Sigmoid colon (tissue), 7 donors: ENCODE results near the gene PIGP. TPM values are rescaled to one million over a fixed set of nuclear protein-coding genes. Genes with fewer than 3 reads are reported as not detected.
"Not testable (repeated sequence)": the region's sequence is repeated elsewhere in the genome, so short reads cannot be mapped to it uniquely, and the experiment has no call there.

Experiments used
- DNase-seq: peaks from one replicate; pipeline ENCODE4 v3.0.0-alpha.2; 2019
- H3K27ac ChIP-seq, 4 donors: fragments of 200-600 bp; sonication (generic); one replicate each; pipeline ENCODE4 v1.5.1; 2016 to 2019; ENCODE audit warnings: mild to moderate bottlenecking in 1 of 4
- H3K27me3 ChIP-seq, 3 donors: fragments of 200-600 bp; sonication (generic); one replicate each; pipeline ENCODE4 v1.5.1; 2019; ENCODE audit warnings: mild to moderate bottlenecking in 1 of 3
- H3K36me3 ChIP-seq, 4 donors: fragments of 200-600 bp; sonication (generic); one replicate each; pipeline ENCODE4 v1.5.1; 2016 to 2019
- H3K4me1 ChIP-seq, 4 donors: fragments of 200-600 bp; sonication (generic); one replicate each; pipeline ENCODE4 v1.5.1; 2017 to 2019
- H3K4me3 ChIP-seq, 4 donors: fragments of 200-600 bp; sonication (generic); one replicate each; pipeline ENCODE4 v1.5.1; 2017 to 2019; ENCODE audit warnings: mild to moderate bottlenecking in 2 of 4, moderate library complexity in 1 of 4
- H3K9me3 ChIP-seq, 4 donors: fragments of 200-600 bp in 3 of 4; sonication (generic) in 3 of 4; one replicate each; pipeline versions ENCODE4 v1.5.1 to v1.6.1; 2013 to 2019
- EP300 ChIP-seq, 4 donors: sonication (generic); formaldehyde crosslinking; IDR thresholded peaks; one replicate each; pipeline ENCODE4 v1.6.1; 2017; ENCODE audit warnings: antibody characterized with exemption in 4 of 4
- POLR2A ChIP-seq, 2 donors: fragments of 450-650 bp; IDR thresholded peaks; one replicate each; pipeline ENCODE4 v1.6.1; 2016; ENCODE audit warnings: antibody characterized with exemption in 2 of 2, mild to moderate bottlenecking in 2 of 2, moderate library complexity in 2 of 2
- POLR2AphosphoS5 ChIP-seq, 4 donors: sonication (generic); formaldehyde crosslinking; IDR thresholded peaks; one replicate each; pipeline ENCODE4 v1.6.1; 2017; ENCODE audit warnings: antibody characterized with exemption in 4 of 4
- WGBS, 2 donors: extraction: QIAGEN DNeasy Blood & Tissue Kit; methylation state at CpG; one replicate each; pipeline ENCODE4 v1.1.7; 2013; 5-methylcytosine and 5-hydroxymethylcytosine counted together
- intact Hi-C: fragments of 100-400 bp; cut with DNase I; formaldehyde crosslinking; loops from one replicate; pipeline ENCODE4 v1.15.1; 2023
- polyA plus RNA-seq, 3 donors: library from polyadenylated mRNA; stranded (reverse); fragments of 200-250 nt; gene quantifications; one replicate each; pipeline ENCODE4 v1.2.3, GENCODE V29; 2013
- total RNA-seq, 4 donors: library from RNA; depleted of rRNA; stranded (reverse); fragments of >200 nt; gene quantifications; one replicate each; pipeline ENCODE4 v1.1.0, GENCODE V29; 2016
- TF ChIP-seq, protein P1 (sequence below), 4 experiments: fragments of 450-650 bp in 3 of 4; fragments of 200-600 bp in 1 of 4; IDR thresholded peaks; one replicate each; pipeline ENCODE4 v1.5.1; 2016 to 2019; ENCODE audit warnings: antibody characterized with exemption in 4 of 4, mild to moderate bottlenecking in 3 of 4, moderate library complexity in 2 of 4
- donor health status: healthy with polysubstance abuse.
- donor health status: Bipolar disorder and iron deficiency.
- donor health status: healthy.

PIGP gene
- total and polyA plus RNA-seq, 7 donors: 10.2 to 36.7 (median 19.4) TPM

DNA sequence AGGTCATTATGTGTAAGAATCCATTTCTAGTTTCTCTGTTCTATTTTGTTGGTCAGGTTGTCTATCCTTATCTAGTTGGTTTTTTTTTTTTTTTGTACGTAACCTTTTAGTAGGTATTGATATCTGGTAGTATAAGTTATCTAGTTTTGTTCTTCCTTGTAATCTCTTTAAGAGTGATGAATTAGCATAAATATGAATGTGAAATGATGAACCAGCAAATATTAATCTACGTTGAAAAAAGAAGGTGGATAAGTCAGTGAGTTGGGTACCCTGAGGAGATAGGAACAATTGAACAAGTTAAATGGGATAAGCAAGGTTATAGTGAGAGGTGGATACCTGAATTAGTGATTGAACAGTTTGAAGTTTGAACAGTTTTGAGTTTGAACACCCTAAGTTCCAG, 34.1 kb upstream of the PIGP start:
- Histone ChIP-seq H3K4me3 (no peak overlapping the region), H3K4me1 (no peaks in the 10 kb centered on the region), H3K27ac (no peak overlapping the region), H3K9me3 (peaks cover 0 to 3% (median 0%) of the 10 kb centered on the region in 4 donors), H3K36me3 (peaks cover 0 to 16% (median 2%) of the 10 kb centered on the region in 4 donors), H3K27me3 (no peaks in the 10 kb centered on the region)
- TF ChIP-seq POLR2AphosphoS5 (IDR thresholded peaks at IDR 0.05) (no peak), POLR2A (IDR thresholded peaks at IDR 0.05) (no peak), EP300 (IDR thresholded peaks at IDR 0.05) (no peak)
- DNase-seq: no peak
- WGBS, 2 donors: 95 to 99% methylated on average over 2 of the region's 2 CpGs
- intact Hi-C loops: no loop called here

DNA sequence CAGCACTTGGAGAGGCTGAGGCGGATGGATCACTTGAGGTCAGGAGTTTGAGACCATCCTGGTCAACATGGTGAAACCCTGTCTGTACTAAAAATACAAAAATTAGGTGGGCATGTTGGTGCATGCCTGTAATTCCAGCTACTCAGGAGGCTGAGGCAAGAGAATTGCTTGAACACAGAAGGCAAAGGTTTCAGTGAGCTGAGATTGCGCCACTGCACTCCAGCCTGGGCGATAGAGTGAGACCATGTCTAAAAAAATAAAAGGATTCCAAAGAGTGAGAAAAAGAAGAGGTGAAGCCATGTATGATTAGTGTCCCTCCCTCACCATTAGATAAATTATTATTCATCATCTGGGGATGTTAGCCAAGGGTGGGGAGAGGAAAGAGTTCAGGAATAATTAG, 29.9 kb upstream of the PIGP start:
- intact Hi-C loops, H3K27me3 ChIP-seq, H3K9me3 ChIP-seq, H3K27ac ChIP-seq, H3K4me1 ChIP-seq, H3K4me3 ChIP-seq, DNase-seq: not testable (repeated sequence)
- peaks cover 0 to 13% (median 7%) of the 10 kb centered on the region in 4 donors for H3K36me3 ChIP-seq
- WGBS, 2 donors: 96 to 97% methylated on average over 3 of the region's 3 CpGs

DNA sequence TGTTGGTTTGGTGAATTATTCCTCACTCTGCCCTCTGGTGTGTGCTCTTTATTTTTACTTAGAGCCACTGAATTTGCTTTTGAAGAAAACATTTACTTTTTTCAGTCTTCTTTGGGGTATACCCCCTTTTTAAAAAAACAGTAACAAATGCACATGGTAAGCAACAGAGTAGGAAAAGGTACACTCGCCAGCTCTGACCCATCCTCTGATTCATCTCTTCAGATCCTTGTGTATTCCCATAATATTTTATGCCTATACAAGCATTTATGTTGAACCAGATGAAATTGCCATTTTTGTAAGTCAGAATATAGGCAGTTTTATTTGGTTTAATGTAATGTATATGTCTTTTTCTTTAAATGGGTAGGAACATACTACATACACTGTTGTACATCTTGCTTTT, 28.5 kb upstream of the PIGP start:
- intact Hi-C loops: no loop called here
- H3K27me3 ChIP-seq: no peaks in the 10 kb centered on the region
- H3K9me3 ChIP-seq: no peaks in the 10 kb centered on the region
- TF ChIP-seq POLR2A (IDR thresholded peaks at IDR 0.05) (no peak), EP300 (IDR thresholded peaks at IDR 0.05) (no peak), POLR2AphosphoS5 (IDR thresholded peaks at IDR 0.05) (no peak)
- TF ChIP-seq, protein P1, sequence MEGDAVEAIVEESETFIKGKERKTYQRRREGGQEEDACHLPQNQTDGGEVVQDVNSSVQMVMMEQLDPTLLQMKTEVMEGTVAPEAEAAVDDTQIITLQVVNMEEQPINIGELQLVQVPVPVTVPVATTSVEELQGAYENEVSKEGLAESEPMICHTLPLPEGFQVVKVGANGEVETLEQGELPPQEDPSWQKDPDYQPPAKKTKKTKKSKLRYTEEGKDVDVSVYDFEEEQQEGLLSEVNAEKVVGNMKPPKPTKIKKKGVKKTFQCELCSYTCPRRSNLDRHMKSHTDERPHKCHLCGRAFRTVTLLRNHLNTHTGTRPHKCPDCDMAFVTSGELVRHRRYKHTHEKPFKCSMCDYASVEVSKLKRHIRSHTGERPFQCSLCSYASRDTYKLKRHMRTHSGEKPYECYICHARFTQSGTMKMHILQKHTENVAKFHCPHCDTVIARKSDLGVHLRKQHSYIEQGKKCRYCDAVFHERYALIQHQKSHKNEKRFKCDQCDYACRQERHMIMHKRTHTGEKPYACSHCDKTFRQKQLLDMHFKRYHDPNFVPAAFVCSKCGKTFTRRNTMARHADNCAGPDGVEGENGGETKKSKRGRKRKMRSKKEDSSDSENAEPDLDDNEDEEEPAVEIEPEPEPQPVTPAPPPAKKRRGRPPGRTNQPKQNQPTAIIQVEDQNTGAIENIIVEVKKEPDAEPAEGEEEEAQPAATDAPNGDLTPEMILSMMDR (IDR thresholded peaks at IDR 0.05): no peak
- H3K4me1 ChIP-seq: no peaks in the 10 kb centered on the region
- WGBS, 2 donors: 88 to 97% methylated on average over 1 of the region's 1 CpG
- no peak overlapping the region for H3K4me3 ChIP-seq
- no peak overlapping the region for H3K27ac ChIP-seq
- no peak for DNase-seq
- H3K36me3 ChIP-seq: peaks cover 0 to 26% (median 8%) of the 10 kb centered on the region in 4 donors

DNA sequence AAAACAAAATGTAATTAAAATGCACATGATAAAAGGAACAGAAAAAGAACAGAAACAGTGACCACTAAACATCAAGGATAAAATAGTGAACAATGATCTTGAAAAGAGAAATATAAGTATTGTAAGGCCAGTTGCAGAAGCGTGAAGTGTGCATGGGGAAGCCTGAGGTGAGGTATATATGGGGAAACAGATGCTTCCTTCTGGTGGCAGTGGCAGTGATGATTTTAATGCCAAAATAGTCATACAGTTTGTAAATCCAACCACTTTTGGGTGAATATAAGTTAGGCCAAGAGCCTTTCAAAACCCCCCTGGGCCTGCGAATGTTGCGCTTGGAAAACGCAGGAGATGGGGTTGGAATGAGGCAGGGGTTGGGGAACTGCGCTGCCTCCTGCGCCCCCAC, 27.4 kb upstream of the PIGP start:
- Histone ChIP-seq H3K4me3 (no peak overlapping the region), H3K27ac (no peak overlapping the region), H3K27me3 (no peaks in the 10 kb centered on the region), H3K36me3 (peaks cover 0 to 37% (median 8%) of the 10 kb centered on the region in 4 donors), H3K9me3 (no peaks in the 10 kb centered on the region), H3K4me1 (no peaks in the 10 kb centered on the region)
- WGBS, 2 donors: 87 to 96% methylated on average over 6 of the region's 6 CpGs
- DNase-seq: no peak
- TF ChIP-seq, protein P1 (IDR thresholded peaks at IDR 0.05): no peak
- no peak for TF ChIP-seq POLR2A (IDR thresholded peaks at IDR 0.05)
- TF ChIP-seq POLR2AphosphoS5 (IDR thresholded peaks at IDR 0.05): no peak
- no peak for TF ChIP-seq EP300 (IDR thresholded peaks at IDR 0.05)
- intact Hi-C loops: no loop called here

DNA sequence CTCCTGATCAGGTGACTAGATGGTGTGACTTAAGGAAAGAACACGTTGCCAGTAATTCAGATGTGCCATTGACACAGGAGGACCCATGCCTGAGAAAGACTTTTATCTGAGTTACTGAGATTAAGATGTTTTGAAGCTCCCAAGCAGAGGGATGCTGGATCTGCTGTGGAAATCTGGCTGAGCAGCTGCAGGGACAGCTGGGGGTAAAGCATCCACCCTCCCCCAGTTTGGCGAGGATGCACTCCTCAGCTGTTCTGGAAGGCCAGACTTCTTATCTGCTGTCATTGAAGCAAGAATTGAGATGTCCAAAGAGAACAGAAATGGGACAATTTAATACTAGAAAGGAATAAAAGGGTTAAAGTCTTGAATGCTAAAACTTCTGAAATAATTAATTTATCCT, 25.9 kb upstream of the PIGP start:
- Histone ChIP-seq H3K36me3 (peaks cover 0 to 44% (median 8%) of the 10 kb centered on the region in 4 donors), H3K9me3 (no peaks in the 10 kb centered on the region), H3K4me1 (no peaks in the 10 kb centered on the region), H3K4me3 (no peak overlapping the region), H3K27ac (no peak overlapping the region), H3K27me3 (no peaks in the 10 kb centered on the region)
- TF ChIP-seq POLR2A (IDR thresholded peaks at IDR 0.05) (no peak), EP300 (IDR thresholded peaks at IDR 0.05) (no peak), POLR2AphosphoS5 (IDR thresholded peaks at IDR 0.05) (no peak)
- TF ChIP-seq, protein P1 (IDR thresholded peaks at IDR 0.05): no peak
- DNase-seq: no peak
- intact Hi-C loops: no loop called here
- 90 to 91% methylated on average over 2 of the region's 2 CpGs for WGBS, 2 donors

DNA sequence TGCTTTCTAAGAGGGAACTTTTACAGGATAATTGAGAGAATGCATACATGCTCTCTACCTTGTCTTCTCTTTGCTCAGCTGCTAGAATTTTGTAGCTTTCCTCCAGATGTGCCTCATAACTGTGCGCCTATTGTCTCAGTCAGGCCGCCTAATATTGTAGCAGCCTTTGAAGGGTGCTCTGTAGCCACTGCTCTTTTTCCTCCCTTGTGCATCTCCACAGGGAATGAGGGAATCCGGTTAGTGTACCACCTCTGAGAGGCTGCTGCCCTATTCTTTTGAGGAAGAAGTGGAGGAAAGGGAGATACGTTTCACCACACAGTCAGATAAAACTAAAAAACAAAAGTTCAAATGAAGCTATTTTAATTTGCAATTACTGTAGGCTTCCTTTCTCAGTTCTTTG, 22.9 kb upstream of the PIGP start:
- intact Hi-C loops: no loop called here
- 95 to 96% methylated on average over 4 of the region's 4 CpGs for WGBS, 2 donors
- H3K9me3 ChIP-seq: no peaks in the 10 kb centered on the region
- no peak overlapping the region for H3K27ac ChIP-seq
- no peak overlapping the region for H3K4me3 ChIP-seq
- no peaks in the 10 kb centered on the region for H3K4me1 ChIP-seq
- DNase-seq: no peak
- TF ChIP-seq POLR2A (IDR thresholded peaks at IDR 0.05) (no peak), EP300 (IDR thresholded peaks at IDR 0.05) (no peak), POLR2AphosphoS5 (IDR thresholded peaks at IDR 0.05) (no peak)
- TF ChIP-seq, protein P1 (IDR thresholded peaks at IDR 0.05): no peak
- peaks cover 0 to 53% (median 8%) of the 10 kb centered on the region in 4 donors for H3K36me3 ChIP-seq
- H3K27me3 ChIP-seq: no peaks in the 10 kb centered on the region
